K562 (cell line): Measurements from ENCODE around the gene NMNAT3. TPM values are rescaled to one million over a fixed set of nuclear protein-coding genes. Genes with fewer than 3 reads are reported as not detected.

Experiments
- ATAC-seq: fragments of 200-7000 bp; cut with Tn5 transposase; 3 replicates; pipeline ENCODE4 v1.9.1; 2020; ENCODE audit warnings: moderate library complexity
- BruUV-seq: library from RNA; stranded (reverse); fragments of 400-500 nt; replicated peaks from 2 replicates; lab custom pipeline; 2021; lab: Mats Ljungman, UMichigan
- CTCF ChIA-PET: fragments of 300-600 bp; formaldehyde crosslinking; extraction: SDS; loops from one replicate; lab custom pipeline; 2021; ENCODE audit warnings: low intra/inter-chr PET ratio; lab: Yijun Ruan, JAX
- POLR2A ChIA-PET: fragments of 300-600, 350-650 bp; sonication (Branson Sonifier 250); formaldehyde crosslinking; extraction: SDS; loops from one replicate; lab custom pipeline; 2021; ENCODE audit warnings: antibody characterized with exemption, inconsistent platforms; lab: Yijun Ruan, JAX
- DNase-seq, 4 experiments: peaks; one replicate each; pipeline versions ENCODE4 v3.0.0 to v3.0.0-alpha.2; 2011 to 2018; ENCODE audit warnings: low spot score in 3 of 4, mixed read lengths in 3 of 4; ENCODE audit errors: extremely low read depth in 1 of 4
- FAIRE-seq: peaks from 2 replicates; lab custom pipeline; 2011; peaks lifted over from hg19 to GRCh38; lab: Jason Lieb, UNC
- H2AFZ ChIP-seq: 2 replicates; pipeline ENCODE4 v1.6.0; 2011; ENCODE audit warnings: low read depth, low read length, control low read depth, inconsistent platforms
- H3K27ac ChIP-seq: fragments of 200-600 bp; 3 replicates; pipeline ENCODE4 v1.8.0; 2011; ENCODE audit warnings: low read depth, mild to moderate bottlenecking, control low read depth, inconsistent platforms, low read length, moderate library complexity, mixed read lengths; ENCODE audit errors: extremely low read depth
- H3K27me3 ChIP-seq, 2 experiments: fragments of 300-600 bp in 1 of 2; 2 replicates in 1 of 2; 3 replicates in 1 of 2; pipeline versions ENCODE4 v1.6.0 to v1.8.0; 2011; ENCODE audit warnings: inconsistent platforms in 2 of 2, low read length in 2 of 2, mild to moderate bottlenecking in 1 of 2, mixed read lengths in 1 of 2, moderate library complexity in 1 of 2; ENCODE audit not compliant: control insufficient read depth in 2 of 2, insufficient read depth in 2 of 2
- H3K36me3 ChIP-seq: fragments of 300-600 bp; 3 replicates; pipeline ENCODE4 v1.8.0; 2011; ENCODE audit warnings: mild to moderate bottlenecking, low read length, inconsistent platforms; ENCODE audit not compliant: control insufficient read depth, insufficient read depth
- H3K4me1 ChIP-seq, 2 experiments: fragments of 200-600 bp in 1 of 2; replicated peaks in 1 of 2; 2 replicates in 1 of 2; 3 replicates in 1 of 2; pipeline versions ENCODE4 v1.5.1 to v1.8.0; 2011; ENCODE audit warnings: inconsistent platforms in 2 of 2, low read length in 2 of 2, mild to moderate bottlenecking in 1 of 2, mixed read lengths in 1 of 2, moderate library complexity in 1 of 2; ENCODE audit not compliant: control insufficient read depth in 2 of 2, insufficient read depth in 2 of 2
- H3K4me2 ChIP-seq: 2 replicates; pipeline ENCODE4 v1.6.1; 2011; ENCODE audit warnings: low read length, control low read depth, inconsistent platforms, mixed read lengths; ENCODE audit not compliant: insufficient read depth
- H3K4me3 ChIP-seq: fragments of 200-600 bp; sonication (generic), shearing (Covaris generic); 2 replicates; pipeline ENCODE4 v1.5.1; 2016; ENCODE audit warnings: control low read depth, inconsistent platforms
- H3K79me2 ChIP-seq: fragments of 200-600 bp; 3 replicates; pipeline ENCODE4 v1.8.0; 2011; ENCODE audit warnings: low read length, inconsistent platforms; ENCODE audit not compliant: control insufficient read depth, insufficient read depth
- H3K9ac ChIP-seq, 2 experiments: 2 replicates each; pipeline versions ENCODE4 v1.6.0 to v1.6.1; 2011; ENCODE audit warnings: low read depth in 2 of 2, low read length in 2 of 2, control low read depth in 1 of 2, inconsistent platforms in 1 of 2, mild to moderate bottlenecking in 1 of 2, mixed read lengths in 1 of 2; ENCODE audit not compliant: insufficient read depth in 1 of 2
- H3K9me1 ChIP-seq: one replicate; pipeline ENCODE4 v1.6.0; 2011; ENCODE audit warnings: inconsistent platforms, mild to moderate bottlenecking, low read length, moderate library complexity; ENCODE audit not compliant: control insufficient read depth, insufficient read depth
- H3K9me3 ChIP-seq: replicated peaks from 2 replicates; pipeline ENCODE4 v1.5.1; 2011; ENCODE audit warnings: low read depth, low read length, inconsistent platforms; ENCODE audit not compliant: control insufficient read depth, insufficient read depth
- H4K20me1 ChIP-seq: replicated peaks from 2 replicates; pipeline ENCODE4 v1.6.1; 2011; ENCODE audit warnings: low read length, inconsistent platforms, mixed read lengths; ENCODE audit not compliant: control insufficient read depth, insufficient read depth
- E2F3 ChIP-seq: fragments of 250-450 bp; sonication (Bioruptor Pico); IDR thresholded peaks from 2 replicates; pipeline ENCODE4 v1.4.0; 2020; ENCODE audit warnings: mild to moderate bottlenecking
- GABPA ChIP-seq: fragments of 200-800 bp; sonication (Bioruptor generic); conservative IDR thresholded peaks from 2 replicates; pipeline ENCODE4 v1.6.1; 2016; ENCODE audit warnings: low read depth, missing genetic modification characterization, missing compliant biosample characterization
- PHF21A ChIP-seq: fragments of 450-650 bp; IDR thresholded peaks from 2 replicates; pipeline ENCODE4 v1.6.1; 2017; ENCODE audit warnings: low read depth, borderline replicate concordance
- TCF7 ChIP-seq: sonication (generic); IDR thresholded peaks from 2 replicates; pipeline ENCODE4 v1.6.1; 2016; ENCODE audit warnings: antibody characterized with exemption, borderline replicate concordance
- in situ Hi-C: fragments of 300-500 bp; cut with MboI; formaldehyde crosslinking; loops from 4 replicates; pipeline ENCODE4 v1.15.0; 2018; ENCODE audit warnings: inconsistent platforms, mixed read lengths
- intact Hi-C: fragments of 100-400 bp; cut with micrococcal nuclease; formaldehyde crosslinking; loops from 2 replicates; pipeline ENCODE4 v1.14.2; 2022
- polyA plus RNA-seq, 8 experiments: library from polyadenylated mRNA; depleted of rRNA in 4 of 8; stranded (reverse) in 5 of 8; unstranded in 3 of 8; fragments of >200 nt; fragmentation: Nextera tagmentation in 2 of 8; fragmentation: Illumina TruSeq in 1 of 8; extraction: Ambion mirVana in 2 of 8; extraction: Trizol in 1 of 8; gene quantifications; 2 replicates each; pipeline versions ENCODE4 v1.2.1 to v1.2.3, GENCODE V29; 2011 to 2014; ENCODE audit warnings: inconsistent platforms in 1 of 8, missing spikeins in 1 of 8
- total RNA-seq, 7 experiments: library from RNA; depleted of rRNA in 6 of 7; stranded (reverse); fragments of >200 nt in 6 of 7; fragmentation: Illumina TruSeq in 2 of 7; extraction: Trizol in 2 of 7; gene quantifications; 2 replicates each; pipeline versions ENCODE4 v1.2.1 to v1.2.3, GENCODE V29; 2011 to 2021; ENCODE audit warnings: low replicate concordance in 1 of 7
- TF ChIP-seq, protein P1 (sequence below), 2 experiments: fragments of 450-650 bp in 1 of 2; sonication (generic) in 1 of 2; formaldehyde crosslinking; conservative IDR thresholded peaks; 2 replicates each; pipeline versions ENCODE4 v1.4.0 to v1.8.1; 2020 to 2022; ENCODE audit warnings: mild to moderate bottlenecking in 1 of 2, missing genetic modification reagents in 1 of 2

NMNAT3 gene
- total and polyA plus RNA-seq, 9 of the 15 experiments (the other 6 are each of a cell fraction or from before 2014, with no cell fraction given) = 2.3 to 12.5 (median 6.6) TPM

DNA sequence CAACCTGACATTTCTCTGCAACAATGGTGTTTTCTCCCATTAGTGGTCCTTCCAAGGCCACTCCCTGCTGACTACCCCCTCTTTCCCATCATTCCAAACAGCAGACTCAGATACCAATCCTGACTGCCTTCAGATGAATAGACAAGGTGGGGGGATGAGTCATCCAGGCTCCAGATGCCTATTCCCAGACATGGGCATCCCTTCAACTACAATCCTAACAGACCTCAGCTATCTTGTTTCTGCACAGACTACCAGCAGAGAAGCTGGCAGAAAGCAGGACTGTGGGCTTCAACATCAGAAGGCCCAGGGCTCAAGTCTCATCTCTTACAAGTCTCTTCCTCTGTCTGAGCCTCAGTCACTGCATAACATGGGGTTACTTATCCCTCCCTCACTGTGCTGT lies 140.4 kb downstream of the NMNAT3 start:
- H3K4me2 ChIP-seq = no peak overlapping the region
- CTCF ChIA-PET = no interaction called here
- POLR2A ChIA-PET = no interaction called here
- DNase-seq (no peak), ATAC-seq (no peak), FAIRE-seq (no peak)
- no peak overlapping the region for H2AFZ ChIP-seq
- H3K27ac ChIP-seq = no peak overlapping the region
- H3K9me1 ChIP-seq = no peaks in the 10 kb centered on the region
- H3K79me2 ChIP-seq = no peaks in the 10 kb centered on the region
- H3K4me3 ChIP-seq = no peak overlapping the region
- no peaks in the 10 kb centered on the region for H3K9me3 ChIP-seq
- intact Hi-C loops = no loop called here
- no peaks in the 10 kb centered on the region for H3K36me3 ChIP-seq
- no TSS peak for BruUV-seq
- peaks cover 28 to 61% of the 10 kb centered on the region in 2 experiments for H3K27me3 ChIP-seq
- in situ Hi-C loops = no loop called here
- H3K9ac ChIP-seq = no peak overlapping the region
- H4K20me1 ChIP-seq = peaks cover 14% of the 10 kb centered on the region; the same call in 1 of the 2 replicates
- peaks cover 13 to 17% of the 10 kb centered on the region in 2 experiments for H3K4me1 ChIP-seq
- TF ChIP-seq TCF7 (no peak), PHF21A (no peak), E2F3 (CRISPR knock-in tag) (no peak), GABPA (no peak)
- TF ChIP-seq, protein P1, sequence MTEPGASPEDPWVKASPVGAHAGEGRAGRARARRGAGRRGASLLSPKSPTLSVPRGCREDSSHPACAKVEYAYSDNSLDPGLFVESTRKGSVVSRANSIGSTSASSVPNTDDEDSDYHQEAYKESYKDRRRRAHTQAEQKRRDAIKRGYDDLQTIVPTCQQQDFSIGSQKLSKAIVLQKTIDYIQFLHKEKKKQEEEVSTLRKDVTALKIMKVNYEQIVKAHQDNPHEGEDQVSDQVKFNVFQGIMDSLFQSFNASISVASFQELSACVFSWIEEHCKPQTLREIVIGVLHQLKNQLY (CRISPR knock-in tag; conservative IDR thresholded peaks at IDR 0.05) = no peak
